ENCODE data around the gene IRX6. TPM values are rescaled to one million over a fixed set of nuclear protein-coding genes. Genes with fewer than 3 reads are reported as not detected.

The IRX6 gene
- total and polyA plus RNA-seq, 2 of the 4 experiments (the other 2 are of a cell fraction) = not detected

DNA sequence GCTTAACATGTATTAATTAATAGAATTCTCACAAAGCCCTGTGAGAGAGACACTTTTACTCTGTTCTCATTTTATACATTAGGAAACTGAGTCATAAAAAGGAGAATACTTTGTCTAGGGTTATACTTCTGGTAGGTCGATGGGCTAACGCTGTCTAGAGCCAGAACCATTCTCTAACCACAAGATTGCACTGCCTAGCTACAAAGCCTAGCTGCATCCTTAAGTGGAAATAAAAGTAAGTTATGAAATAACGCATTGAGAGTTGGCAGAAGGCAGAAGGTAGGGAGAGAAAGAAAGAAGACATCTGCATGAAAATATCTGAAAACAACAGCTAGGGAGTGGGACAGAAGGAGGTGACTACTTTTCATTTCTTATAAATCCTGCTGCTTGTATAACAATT, 33.2 kb downstream of the IRX6 start:
- DNase-seq = no peak

More for the DNA sequence above, 33.2 kb downstream of the IRX6 start:
- TF ChIP-seq CEBPB (IDR thresholded peaks at IDR 0.05; ENCODE audit: low read depth, low read length) (no peak), SMC3 (IDR thresholded peaks at IDR 0.05; ENCODE audit: low read depth, low read length) (no peak), CHD1 (IDR thresholded peaks at IDR 0.05; ENCODE audit: low read depth, low read length) (no peak), RCOR1 (IDR thresholded peaks at IDR 0.05; ENCODE audit: insufficient replicate concordance, low read length) (no peak), POLR2A (IDR thresholded peaks at IDR 0.05; ENCODE audit: low read depth, low read length) (no peak), MXI1 (IDR thresholded peaks at IDR 0.05; ENCODE audit: borderline replicate concordance, low read depth, low read length) (no peak), MAZ (IDR thresholded peaks at IDR 0.05; ENCODE audit: borderline replicate concordance, low read depth, low read length) (no peak), RFX5 (IDR thresholded peaks at IDR 0.05; ENCODE audit: low read depth, low read length) (no peak), BHLHE40 (IDR thresholded peaks at IDR 0.05; ENCODE audit: low read depth, low read length) (no peak), MAFK (IDR thresholded peaks at IDR 0.05; ENCODE audit: low read depth, low read length) (no peak), FOS (IDR thresholded peaks at IDR 0.05; ENCODE audit: low read depth, low read length) (no peak), RAD21 (IDR thresholded peaks at IDR 0.05; ENCODE audit: low read length) (no peak), NFE2L2 (IDR thresholded peaks at IDR 0.05; ENCODE audit: low read depth, low read length) (no peak)
- TF ChIP-seq, protein P1, sequence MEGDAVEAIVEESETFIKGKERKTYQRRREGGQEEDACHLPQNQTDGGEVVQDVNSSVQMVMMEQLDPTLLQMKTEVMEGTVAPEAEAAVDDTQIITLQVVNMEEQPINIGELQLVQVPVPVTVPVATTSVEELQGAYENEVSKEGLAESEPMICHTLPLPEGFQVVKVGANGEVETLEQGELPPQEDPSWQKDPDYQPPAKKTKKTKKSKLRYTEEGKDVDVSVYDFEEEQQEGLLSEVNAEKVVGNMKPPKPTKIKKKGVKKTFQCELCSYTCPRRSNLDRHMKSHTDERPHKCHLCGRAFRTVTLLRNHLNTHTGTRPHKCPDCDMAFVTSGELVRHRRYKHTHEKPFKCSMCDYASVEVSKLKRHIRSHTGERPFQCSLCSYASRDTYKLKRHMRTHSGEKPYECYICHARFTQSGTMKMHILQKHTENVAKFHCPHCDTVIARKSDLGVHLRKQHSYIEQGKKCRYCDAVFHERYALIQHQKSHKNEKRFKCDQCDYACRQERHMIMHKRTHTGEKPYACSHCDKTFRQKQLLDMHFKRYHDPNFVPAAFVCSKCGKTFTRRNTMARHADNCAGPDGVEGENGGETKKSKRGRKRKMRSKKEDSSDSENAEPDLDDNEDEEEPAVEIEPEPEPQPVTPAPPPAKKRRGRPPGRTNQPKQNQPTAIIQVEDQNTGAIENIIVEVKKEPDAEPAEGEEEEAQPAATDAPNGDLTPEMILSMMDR (conservative IDR thresholded peaks at IDR 0.05; ENCODE audit: low read depth, low read length) = no peak
- TF ChIP-seq, protein P2, sequence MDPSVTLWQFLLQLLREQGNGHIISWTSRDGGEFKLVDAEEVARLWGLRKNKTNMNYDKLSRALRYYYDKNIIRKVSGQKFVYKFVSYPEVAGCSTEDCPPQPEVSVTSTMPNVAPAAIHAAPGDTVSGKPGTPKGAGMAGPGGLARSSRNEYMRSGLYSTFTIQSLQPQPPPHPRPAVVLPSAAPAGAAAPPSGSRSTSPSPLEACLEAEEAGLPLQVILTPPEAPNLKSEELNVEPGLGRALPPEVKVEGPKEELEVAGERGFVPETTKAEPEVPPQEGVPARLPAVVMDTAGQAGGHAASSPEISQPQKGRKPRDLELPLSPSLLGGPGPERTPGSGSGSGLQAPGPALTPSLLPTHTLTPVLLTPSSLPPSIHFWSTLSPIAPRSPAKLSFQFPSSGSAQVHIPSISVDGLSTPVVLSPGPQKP (IDR thresholded peaks at IDR 0.05; ENCODE audit: borderline replicate concordance, low read depth, low read length) = no peak
- TF ChIP-seq, protein P3, sequence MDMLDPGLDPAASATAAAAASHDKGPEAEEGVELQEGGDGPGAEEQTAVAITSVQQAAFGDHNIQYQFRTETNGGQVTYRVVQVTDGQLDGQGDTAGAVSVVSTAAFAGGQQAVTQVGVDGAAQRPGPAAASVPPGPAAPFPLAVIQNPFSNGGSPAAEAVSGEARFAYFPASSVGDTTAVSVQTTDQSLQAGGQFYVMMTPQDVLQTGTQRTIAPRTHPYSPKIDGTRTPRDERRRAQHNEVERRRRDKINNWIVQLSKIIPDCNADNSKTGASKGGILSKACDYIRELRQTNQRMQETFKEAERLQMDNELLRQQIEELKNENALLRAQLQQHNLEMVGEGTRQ (IDR thresholded peaks at IDR 0.05; ENCODE audit: low read depth, low read length) = no peak
- Histone ChIP-seq H3K79me1 (ENCODE audit: low read depth in 1 of 2, low read length in 2 of 2) (no peaks in the 10 kb centered on the region), H4K91ac (ENCODE audit: insufficient read depth, low read depth, low read length) (no peak overlapping the region), H2BK5ac (ENCODE audit: low read depth, low read length, poor library complexity, severe bottlenecking) (no peak overlapping the region), H3K4me2 (ENCODE audit: low read depth, low read length) (no peak overlapping the region), H3K4ac (ENCODE audit: low read depth, low read length) (no peak overlapping the region), H3K9me1 (ENCODE audit: insufficient read depth, low read length) (no peaks in the 10 kb centered on the region), H2AFZ (replicated peaks; ENCODE audit: low read length, poor library complexity) (no peak overlapping the region), H4K20me1 (ENCODE audit: insufficient read depth, low read length) (no peaks in the 10 kb centered on the region), H2BK120ac (ENCODE audit: low read depth, low read length) (no peak overlapping the region), H2BK15ac (ENCODE audit: low read depth, low read length) (no peak overlapping the region), H3K27me3 (ENCODE audit: control insufficient read depth, insufficient read depth, low read length) (no peaks in the 10 kb centered on the region), H3K4me1 (ENCODE audit: control insufficient read depth, insufficient read depth, low read length) (no peaks in the 10 kb centered on the region), H2BK20ac (ENCODE audit: low read depth, low read length) (no peak overlapping the region), H3K56ac (ENCODE audit: extremely low read depth, insufficient read depth, low read length) (no peak overlapping the region), H3K4me3 (ENCODE audit: insufficient read depth, low read depth, low read length) (no peak overlapping the region), H2AK5ac (ENCODE audit: low read depth, low read length) (no peak overlapping the region), H3K36me3 (ENCODE audit: control insufficient read depth, insufficient read depth, low read length) (no peaks in the 10 kb centered on the region), H3K14ac (replicated peaks; ENCODE audit: low read depth, low read length) (no peak overlapping the region), H4K5ac (ENCODE audit: low read depth, low read length) (no peak overlapping the region), H3K9ac (ENCODE audit: low read depth, low read length) (no peak overlapping the region), H3K23ac (ENCODE audit: low read depth, low read length) (no peak overlapping the region), H2AK9ac (replicated peaks; ENCODE audit: low read depth, low read length, poor library complexity) (no peak overlapping the region), H4K8ac (ENCODE audit: low read depth in 2 of 2, low read length in 2 of 2) (no peak overlapping the region), H3K27ac (ENCODE audit: insufficient read depth, low read length) (no peak overlapping the region), H3K9me3 (ENCODE audit: control insufficient read depth, insufficient read depth, low read length) (no peaks in the 10 kb centered on the region), H3K18ac (ENCODE audit: low read depth, low read length) (no peak overlapping the region)
- POLR2A ChIA-PET (ENCODE audit: unreplicated experiment) = no interaction called here
- no TSS peak for BruUV-seq (replicated peaks)
- dilution Hi-C loops (cut with HindIII; ENCODE audit: low sequenced_read_pairs, unreplicated experiment) = no loop called here
- CTCF ChIA-PET = no interaction called here
- ATAC-seq (ENCODE audit: low read depth) = no peak
- in situ Hi-C loops (cut with MboI; ENCODE audit: low sequenced_read_pairs) = no loop called here
- no CpG with 5 or more reads among the region's 3 CpGs for WGBS, 2 experiments (ENCODE audit: extremely low coverage in 2 of 2, insufficient read length in 1 of 2)
- intact Hi-C loops (cut with micrococcal nuclease) = no loop called here
